GM12878 (cell line): ENCODE measurements around the gene RUVBL2. TPM values are rescaled to one million over a fixed set of nuclear protein-coding genes. Genes with fewer than 3 reads are reported as not detected.
"Not testable (repeated sequence)": the region's sequence is repeated elsewhere in the genome, so short reads cannot be mapped to it uniquely, and the experiment has no call there.

ENCODE experiments used
- ATAC-seq: fragments of 200-7000 bp; cut with Tn5 transposase; 3 replicates; pipeline ENCODE4 v1.9.1; 2020; ENCODE audit warnings: mild to moderate bottlenecking, moderate library complexity
- BruUV-seq: library from RNA; stranded (reverse); fragments of 400-500 nt; replicated peaks from 2 replicates; lab custom pipeline; 2021; lab: Mats Ljungman, UMichigan
- CTCF ChIA-PET: fragments of 300-600 bp; sonication (Branson Sonifier 250); formaldehyde crosslinking; extraction: SDS; loops from one replicate; lab custom pipeline; 2021; ENCODE audit warnings: inconsistent platforms; lab: Yijun Ruan, JAX
- POLR2A ChIA-PET: fragments of 350-600 bp; formaldehyde crosslinking; extraction: SDS; loops from one replicate; lab custom pipeline; 2021; ENCODE audit warnings: inconsistent platforms; lab: Charles Lee
- RAD21 ChIA-PET: fragments of 300-600 bp; sonication (Branson Sonifier 250); formaldehyde crosslinking; loops from one replicate; lab custom pipeline; 2023; ENCODE audit warnings: antibody characterized with exemption; ENCODE audit not compliant: unreplicated experiment; lab: Charles Lee
- SMC1A ChIA-PET: fragments of 300-600 bp; sonication (Branson Sonifier 250); formaldehyde crosslinking; loops from one replicate; lab custom pipeline; 2023; ENCODE audit not compliant: unreplicated experiment, uncharacterized antibody; lab: Charles Lee
- DNase-seq: peaks from one replicate; pipeline ENCODE4 v3.0.0-alpha.2; 2011; ENCODE audit warnings: low read depth, low spot score
- FAIRE-seq: peaks from 3 replicates; lab custom pipeline; 2011; peaks lifted over from hg19 to GRCh38; lab: Jason Lieb, UNC
- H2AFZ ChIP-seq: 2 replicates; pipeline ENCODE4 v1.6.0; 2011; ENCODE audit warnings: low read depth, low read length, control low read depth; ENCODE audit not compliant: control insufficient read depth
- H3K27ac ChIP-seq: 2 replicates; pipeline ENCODE4 v1.5.1; 2011; ENCODE audit warnings: control low read depth; ENCODE audit not compliant: control insufficient read depth, insufficient read depth
- H3K27me3 ChIP-seq, 2 experiments: replicated peaks in 1 of 2; 2 replicates each; pipeline versions ENCODE4 v1.6.0 to v1.6.1; 2011; ENCODE audit warnings: low read length in 1 of 2; ENCODE audit not compliant: control insufficient read depth in 2 of 2, insufficient read depth in 2 of 2
- H3K36me3 ChIP-seq, 2 experiments: 2 replicates each; pipeline ENCODE4 v1.5.1; 2011; ENCODE audit warnings: low read length in 1 of 2; ENCODE audit not compliant: control insufficient read depth in 2 of 2, insufficient read depth in 2 of 2
- H3K4me1 ChIP-seq: 2 replicates; pipeline ENCODE4 v1.6.1; 2011; ENCODE audit warnings: mild to moderate bottlenecking, low read length, moderate library complexity, mixed read lengths; ENCODE audit not compliant: control insufficient read depth, insufficient read depth
- H3K4me2 ChIP-seq: 2 replicates; pipeline ENCODE4 v1.6.0; 2011; ENCODE audit warnings: control low read depth; ENCODE audit not compliant: control insufficient read depth, insufficient read depth
- H3K4me3 ChIP-seq: fragments of 200-600 bp; sonication (generic); 2 replicates; pipeline ENCODE4 v1.5.1; 2016
- H3K79me2 ChIP-seq: 2 replicates; pipeline ENCODE4 v1.6.0; 2011; ENCODE audit warnings: low read length; ENCODE audit not compliant: control insufficient read depth, insufficient read depth
- H3K9ac ChIP-seq: 2 replicates; pipeline ENCODE4 v1.8.0; 2011; ENCODE audit warnings: low read length, control low read depth, mixed read lengths; ENCODE audit not compliant: control insufficient read depth, insufficient read depth
- H3K9me3 ChIP-seq: replicated peaks from 3 replicates; pipeline ENCODE4 v1.5.1; 2011; ENCODE audit warnings: mild to moderate bottlenecking, low read length; ENCODE audit not compliant: control insufficient read depth, insufficient read depth
- H4K20me1 ChIP-seq: 2 replicates; pipeline ENCODE4 v1.6.0; 2011; ENCODE audit not compliant: control insufficient read depth, insufficient read depth
- WGBS: methylation state at CpG from one replicate; pipeline ENCODE4 v1.1.6; 2016; ENCODE audit warnings: low lambda C conversion rate; ENCODE audit not compliant: insufficient replicate concordance, insufficient coverage; ENCODE audit errors: missing lambda C conversion rate; 5-methylcytosine and 5-hydroxymethylcytosine counted together
- in situ Hi-C: fragments of 300-500 bp; cut with MboI; formaldehyde crosslinking; loops from 9 replicates; pipeline ENCODE4 v1.14.3; 2018; ENCODE audit warnings: mixed read lengths
- intact Hi-C: fragments of 100-400 bp; cut with micrococcal nuclease; formaldehyde crosslinking; loops from one replicate; pipeline ENCODE4 v1.14.2; 2022; ENCODE audit not compliant: unreplicated experiment
- polyA plus RNA-seq, 11 experiments: library from polyadenylated mRNA; depleted of rRNA in 4 of 11; unstranded in 6 of 11; stranded (reverse) in 5 of 11; fragments of >200 nt; fragmentation: Nextera tagmentation in 4 of 11; fragmentation: Illumina TruSeq in 1 of 11; extraction: Ambion mirVana in 4 of 11; extraction: Trizol in 1 of 11; gene quantifications; 1 replicate in 1 of 11; 2 replicates in 10 of 11; pipeline versions ENCODE4 v1.2.1 to v1.2.3, GENCODE V29; 2011 to 2016; ENCODE audit warnings: inconsistent platforms in 2 of 11, missing spikeins in 2 of 11, low read depth in 1 of 11
- total RNA-seq, 4 experiments: library from RNA; depleted of rRNA in 3 of 4; stranded (reverse); fragments of >200 nt in 3 of 4; fragmentation: Illumina TruSeq in 1 of 4; extraction: Trizol in 1 of 4; gene quantifications; 2 replicates each; pipeline versions ENCODE4 v1.2.1 to v1.2.3, GENCODE V29; 2013 to 2021
- TF ChIP-seq, protein P1 (sequence below): IDR thresholded peaks from 2 replicates; pipeline ENCODE4 v1.6.1; 2011; ENCODE audit warnings: borderline replicate concordance, low read depth, mild to moderate bottlenecking, moderate library complexity, low read length; ENCODE audit not compliant: insufficient read depth, poor library complexity, severe bottlenecking

RUVBL2 gene
- total and polyA plus RNA-seq, 10 of the 15 experiments (the other 5 are each of a cell fraction or from before 2014, with no cell fraction given): 33.8 to 224 (median 125) TPM

DNA sequence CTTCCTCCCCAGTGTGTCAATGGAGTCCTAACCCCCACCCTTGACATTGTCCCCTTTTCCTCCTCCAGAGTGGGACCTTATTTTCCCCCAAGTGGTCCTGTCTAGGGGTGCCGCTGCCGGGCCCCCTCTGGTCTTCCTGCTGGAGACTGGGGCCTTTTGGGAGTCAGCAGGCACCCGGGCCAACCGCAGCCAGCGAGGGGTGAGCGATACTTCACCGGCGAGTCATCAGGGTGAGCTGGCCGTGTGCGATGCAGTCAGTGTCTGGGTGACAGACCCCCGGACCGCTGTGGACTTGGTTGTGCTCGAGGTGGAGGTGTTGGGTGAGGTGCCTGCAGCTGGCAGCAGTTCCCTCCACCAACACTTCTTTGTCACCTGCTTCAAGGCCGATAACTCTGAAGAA, 36.1 kb downstream of the RUVBL2 start:
- RAD21 ChIA-PET, H3K4me3 ChIP-seq, ATAC-seq, H2AFZ ChIP-seq, DNase-seq, H4K20me1 ChIP-seq, H3K4me2 ChIP-seq, H3K4me1 ChIP-seq, FAIRE-seq, H3K79me2 ChIP-seq, SMC1A ChIA-PET, intact Hi-C loops, H3K36me3 ChIP-seq, H3K9ac ChIP-seq, BruUV-seq, H3K9me3 ChIP-seq, POLR2A ChIA-PET, H3K27me3 ChIP-seq, H3K27ac ChIP-seq, in situ Hi-C loops: not testable (repeated sequence)
- 51% methylated on average over 14 of the region's 14 CpGs for whole genome bisulfite sequencing
- CTCF ChIA-PET: interaction anchor here (0.6 to 1.0 kb wide), 2 partner anchors 32 to 193 kb away, joined by 3 read pairs; partner anchors contain the start of gene HSD17B14
- TF ChIP-seq, protein P1, sequence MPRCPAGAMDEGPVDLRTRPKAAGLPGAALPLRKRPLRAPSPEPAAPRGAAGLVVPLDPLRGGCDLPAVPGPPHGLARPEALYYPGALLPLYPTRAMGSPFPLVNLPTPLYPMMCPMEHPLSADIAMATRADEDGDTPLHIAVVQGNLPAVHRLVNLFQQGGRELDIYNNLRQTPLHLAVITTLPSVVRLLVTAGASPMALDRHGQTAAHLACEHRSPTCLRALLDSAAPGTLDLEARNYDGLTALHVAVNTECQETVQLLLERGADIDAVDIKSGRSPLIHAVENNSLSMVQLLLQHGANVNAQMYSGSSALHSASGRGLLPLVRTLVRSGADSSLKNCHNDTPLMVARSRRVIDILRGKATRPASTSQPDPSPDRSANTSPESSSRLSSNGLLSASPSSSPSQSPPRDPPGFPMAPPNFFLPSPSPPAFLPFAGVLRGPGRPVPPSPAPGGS: peak; percentile 37

DNA sequence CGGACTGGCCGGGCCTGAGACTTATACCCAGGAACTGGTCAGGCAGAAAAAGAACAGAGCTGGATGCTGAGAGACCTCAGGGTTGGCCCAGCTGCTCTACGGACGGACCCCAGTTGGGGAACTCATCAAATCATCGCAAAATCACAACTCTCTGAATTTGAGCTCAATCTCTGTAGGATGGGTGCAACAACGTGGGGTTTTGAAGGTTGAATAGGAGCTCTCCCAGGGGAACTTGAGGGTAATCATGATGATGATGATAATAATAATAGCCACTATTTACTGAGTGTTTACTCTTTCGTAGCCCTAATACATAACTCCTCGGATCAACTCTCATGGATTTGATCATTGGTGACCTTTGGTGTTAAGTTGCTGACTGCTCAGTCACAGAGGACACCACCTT, 36.6 kb downstream of the RUVBL2 start:
- H3K9ac ChIP-seq, FAIRE-seq, H3K4me1 ChIP-seq, H3K4me2 ChIP-seq, POLR2A ChIA-PET, H2AFZ ChIP-seq, H3K79me2 ChIP-seq, intact Hi-C loops, H4K20me1 ChIP-seq, BruUV-seq, H3K36me3 ChIP-seq, RAD21 ChIA-PET, DNase-seq, ATAC-seq, H3K4me3 ChIP-seq, in situ Hi-C loops, H3K27ac ChIP-seq, H3K27me3 ChIP-seq, H3K9me3 ChIP-seq, SMC1A ChIA-PET: not testable (repeated sequence)
- CTCF ChIA-PET: interaction anchor here (0.6 to 1.0 kb wide), 2 partner anchors 33 to 194 kb away, joined by 3 read pairs; partner anchors contain the start of gene HSD17B14
- WGBS: 46% methylated on average over 6 of the region's 8 CpGs
